HG03521 (cell line): ENCODE results near the gene PTPRD.

Experiments
- ATAC-seq: cut with Tn5 transposase; IDR thresholded peaks from one replicate; pipeline ENCODE4 v1.9.1; 2021; ENCODE audit warnings: mild to moderate bottlenecking, moderate library complexity; ENCODE audit not compliant: unreplicated experiment

The PTPRD gene

GRCh38 chr9:8856396-8857067, 1756.3 kb downstream of the PTPRD start:
- no peak for ATAC-seq

- no peak for ATAC-seq
These were observed 1757.8 kb downstream of the PTPRD start for GRCh38 chr9:8855046-8855445.

GRCh38 chr9:8852301-8852864, 1760.4 kb downstream of the PTPRD start:
- ATAC-seq: no peak

GRCh38 chr9:8850914-8851313, 1761.9 kb downstream of the PTPRD start:
- no peak for ATAC-seq

GRCh38 chr9:8845808-8846207, 1767.0 kb downstream of the PTPRD start:
- no peak for ATAC-seq

- ATAC-seq: no peak
These were observed 1767.4 kb downstream of the PTPRD start for GRCh38 chr9:8845376-8845775.

GRCh38 chr9:8844549-8844948, 1768.3 kb downstream of the PTPRD start:
- no peak for ATAC-seq

GRCh38 chr9:8842402-8843193, 1770.2 kb downstream of the PTPRD start:
- ATAC-seq: no peak

GRCh38 chr9:8838136-8838535, 1774.7 kb downstream of the PTPRD start:
- ATAC-seq: no peak

GRCh38 chr9:8835291-8835690, 1777.5 kb downstream of the PTPRD start:
- ATAC-seq: no peak

- no peak for ATAC-seq
These were observed 1779.8 kb downstream of the PTPRD start for GRCh38 chr9:8832955-8833354.

GRCh38 chr9:8832386-8832785, 1780.4 kb downstream of the PTPRD start:
- no peak for ATAC-seq

- no peak for ATAC-seq
These were observed 1781.2 kb downstream of the PTPRD start for GRCh38 chr9:8831568-8831967.

- ATAC-seq: no peak
These were observed 1786.5 kb downstream of the PTPRD start for GRCh38 chr9:8826281-8826680.

GRCh38 chr9:8825585-8826147, 1787.1 kb downstream of the PTPRD start:
- ATAC-seq: no peak

- no peak for ATAC-seq
These were observed 1789.5 kb downstream of the PTPRD start for GRCh38 chr9:8823131-8823895.

GRCh38 chr9:8822667-8823025, 1790.2 kb downstream of the PTPRD start:
- no peak for ATAC-seq

- no peak for ATAC-seq
These were observed 1790.7 kb downstream of the PTPRD start for GRCh38 chr9:8821910-8822666.

GRCh38 chr9:8817335-8817734, 1795.5 kb downstream of the PTPRD start:
- ATAC-seq: no peak

GRCh38 chr9:8816361-8816760, 1796.4 kb downstream of the PTPRD start:
- no peak for ATAC-seq
